ENCODE results near the gene TLX2. TPM values are rescaled to one million over a fixed set of nuclear protein-coding genes. Genes with fewer than 3 reads are reported as not detected.

Gene TLX2
- total and polyA plus RNA-seq, 2 of the 13 experiments (the other 11 are each of a cell fraction or from before 2014, with no cell fraction given), result 0.05 to 0.20 TPM

- TF ChIP-seq PAWR (CRISPR knock-in tag; IDR thresholded peaks at IDR 0.05; ENCODE audit: borderline replicate concordance) (0 out of 2 replicates have a peak, but pooled peaks have one; percentile 64), CREB3 (CRISPR knock-in tag; IDR thresholded peaks at IDR 0.05) (no peak), NR2F2 (IDR thresholded peaks at IDR 0.05; ENCODE audit: borderline replicate concordance, low read depth) (0 out of 2 replicates have a peak, but pooled peaks have one; percentile 17), ZGPAT (CRISPR knock-in tag; IDR thresholded peaks at IDR 0.05) (0 out of 2 replicates have a peak, but pooled peaks have one; percentile 28), TEF (CRISPR knock-in tag; IDR thresholded peaks at IDR 0.05) (no peak), SNAPC4 (CRISPR knock-in tag; IDR thresholded peaks at IDR 0.05) (0 out of 2 replicates have a peak, but pooled peaks have one; percentile 47), ZNF253 (CRISPR knock-in tag; IDR thresholded peaks at IDR 0.05; ENCODE audit: borderline replicate concordance) (0 out of 2 replicates have a peak, but pooled peaks have one; percentile 67), REPIN1 (CRISPR knock-in tag; IDR thresholded peaks at IDR 0.05; ENCODE audit: borderline replicate concordance, low read depth) (no peak), PAF1 (CRISPR knock-in tag; IDR thresholded peaks at IDR 0.05) (0 out of 2 replicates have a peak, but pooled peaks have one; percentile 58), ZNF510 (CRISPR knock-in tag; IDR thresholded peaks at IDR 0.05; ENCODE audit: low read depth) (no peak), BCL3 (CRISPR knock-in tag; IDR thresholded peaks at IDR 0.05) (no peak), ZNF383 (CRISPR knock-in tag; IDR thresholded peaks at IDR 0.05; ENCODE audit: borderline replicate concordance) (peak; percentile 62; the same call in 1 of the 2 replicates), ASH2L (IDR thresholded peaks at IDR 0.05; ENCODE audit: insufficient read length, low read depth, low read length) (peak; percentile 58), KLF11 (CRISPR knock-in tag; IDR thresholded peaks at IDR 0.05) (0 out of 2 replicates have a peak, but pooled peaks have one; percentile 12), MEIS1 (CRISPR knock-in tag; IDR thresholded peaks at IDR 0.05; ENCODE audit: borderline replicate concordance) (peak; percentile 78; the same call in 1 of the 2 replicates), HNF1B (CRISPR knock-in tag; IDR thresholded peaks at IDR 0.05) (0 out of 2 replicates have a peak, but pooled peaks have one; percentile 44)
Observed at GRCh38 chr2:74496997-74497776, 17.1 kb upstream of the TLX2 start (continued).

All from HepG2 (cell line).